KG1 (cell line): ENCODE results near the gene RFFL.

Experiments
- DNase-seq: peaks from one replicate; lab custom pipeline; 2025; lab: John Stamatoyannopoulos, UW

The RFFL gene

DNA sequence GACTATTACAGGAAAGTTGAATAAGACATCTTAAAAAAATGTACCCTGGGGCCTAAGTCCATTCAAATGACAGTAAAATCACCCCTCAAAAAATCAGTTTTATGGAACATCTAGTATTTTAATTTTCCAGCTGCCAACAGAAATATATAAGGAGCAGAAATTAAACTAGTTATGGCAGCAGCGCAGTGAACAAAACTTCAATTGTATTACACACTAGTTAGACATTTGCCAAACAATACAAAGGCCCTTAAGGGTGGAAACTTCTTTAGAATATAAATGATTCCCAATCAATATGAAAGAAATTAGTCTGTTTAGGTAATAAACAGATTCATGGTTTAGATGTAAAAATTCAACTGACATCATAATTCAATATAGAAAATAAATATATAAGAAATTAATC, 18.1 kb upstream of the RFFL start:
- no peak for DNase-seq

DNA sequence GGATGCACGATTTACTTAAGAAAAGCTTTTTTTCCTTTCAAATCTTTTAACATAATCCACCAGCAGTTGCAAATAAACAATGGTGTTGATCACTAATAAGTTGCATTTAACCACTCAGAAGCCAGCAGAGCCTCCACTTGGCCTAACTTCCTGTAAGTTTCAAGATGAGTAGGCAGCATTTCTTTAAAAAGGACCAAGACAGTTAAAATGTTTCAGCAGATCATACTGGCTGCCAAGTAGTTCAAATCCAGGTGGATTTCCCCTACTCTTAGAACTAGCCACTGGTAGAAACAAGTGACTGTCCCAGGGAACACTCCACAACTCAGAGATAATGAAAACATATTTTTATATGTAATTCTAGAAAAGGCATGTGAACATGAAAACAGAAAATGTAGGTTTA, 17.0 kb upstream of the RFFL start:
- no peak for DNase-seq

DNA sequence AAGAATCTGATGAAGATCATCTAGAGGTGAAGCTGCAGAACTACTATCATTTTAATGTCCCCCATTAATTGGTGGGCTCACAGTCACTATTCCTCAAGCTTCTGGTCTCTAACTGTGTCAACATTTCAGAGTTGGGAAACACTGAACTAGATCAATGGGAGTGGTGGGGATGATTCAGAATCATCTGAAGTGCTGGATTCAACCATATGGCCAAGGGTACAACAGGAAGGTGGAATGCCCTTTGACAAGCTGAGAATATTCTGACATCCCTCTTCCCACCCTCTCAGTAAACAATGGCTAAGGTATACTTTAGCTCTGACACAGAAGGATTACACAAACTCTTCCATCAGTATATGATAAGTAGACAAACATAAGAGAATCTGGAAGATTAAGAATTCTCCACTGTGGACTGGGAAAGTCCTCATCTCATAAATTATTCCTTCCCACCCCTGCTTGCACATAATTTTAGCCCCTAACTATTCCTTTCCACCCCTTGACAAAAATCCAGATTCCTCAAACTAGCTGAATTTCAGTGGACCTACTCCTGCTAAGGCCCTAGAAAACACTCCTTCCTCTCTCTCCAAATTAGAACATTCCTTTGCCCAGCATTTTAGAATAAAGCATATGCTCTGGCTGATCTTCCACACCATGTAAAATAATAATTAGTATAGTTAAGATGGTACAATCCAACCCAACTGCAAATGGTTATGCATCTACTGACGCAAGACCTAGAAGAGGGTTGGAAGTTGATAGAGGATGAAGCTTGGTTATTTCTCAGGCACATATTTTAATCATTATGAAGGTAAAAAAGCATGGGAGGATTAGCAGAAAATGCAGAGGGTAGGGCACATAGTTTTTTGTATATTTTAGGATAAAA, 16.3 kb upstream of the RFFL start:
- no peak for DNase-seq

DNA sequence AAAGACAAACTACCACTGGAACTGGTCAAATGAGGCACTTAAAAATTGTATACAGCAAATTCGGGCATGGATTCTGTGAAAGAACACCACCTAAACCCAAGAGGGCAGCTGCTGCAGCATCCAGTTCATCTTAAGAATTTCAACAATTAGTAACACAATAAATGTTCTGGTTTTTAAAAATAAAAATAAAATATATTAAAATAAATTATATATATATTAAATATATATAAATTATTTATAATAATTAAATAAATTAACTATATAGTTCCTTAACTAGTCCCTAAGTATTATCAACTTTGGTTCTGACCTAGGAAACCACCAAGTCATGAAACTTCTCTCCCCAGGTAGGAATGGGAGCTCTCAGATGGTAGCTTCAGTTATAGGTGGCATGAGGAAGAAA, 13.4 kb upstream of the RFFL start:
- no peak for DNase-seq

DNA sequence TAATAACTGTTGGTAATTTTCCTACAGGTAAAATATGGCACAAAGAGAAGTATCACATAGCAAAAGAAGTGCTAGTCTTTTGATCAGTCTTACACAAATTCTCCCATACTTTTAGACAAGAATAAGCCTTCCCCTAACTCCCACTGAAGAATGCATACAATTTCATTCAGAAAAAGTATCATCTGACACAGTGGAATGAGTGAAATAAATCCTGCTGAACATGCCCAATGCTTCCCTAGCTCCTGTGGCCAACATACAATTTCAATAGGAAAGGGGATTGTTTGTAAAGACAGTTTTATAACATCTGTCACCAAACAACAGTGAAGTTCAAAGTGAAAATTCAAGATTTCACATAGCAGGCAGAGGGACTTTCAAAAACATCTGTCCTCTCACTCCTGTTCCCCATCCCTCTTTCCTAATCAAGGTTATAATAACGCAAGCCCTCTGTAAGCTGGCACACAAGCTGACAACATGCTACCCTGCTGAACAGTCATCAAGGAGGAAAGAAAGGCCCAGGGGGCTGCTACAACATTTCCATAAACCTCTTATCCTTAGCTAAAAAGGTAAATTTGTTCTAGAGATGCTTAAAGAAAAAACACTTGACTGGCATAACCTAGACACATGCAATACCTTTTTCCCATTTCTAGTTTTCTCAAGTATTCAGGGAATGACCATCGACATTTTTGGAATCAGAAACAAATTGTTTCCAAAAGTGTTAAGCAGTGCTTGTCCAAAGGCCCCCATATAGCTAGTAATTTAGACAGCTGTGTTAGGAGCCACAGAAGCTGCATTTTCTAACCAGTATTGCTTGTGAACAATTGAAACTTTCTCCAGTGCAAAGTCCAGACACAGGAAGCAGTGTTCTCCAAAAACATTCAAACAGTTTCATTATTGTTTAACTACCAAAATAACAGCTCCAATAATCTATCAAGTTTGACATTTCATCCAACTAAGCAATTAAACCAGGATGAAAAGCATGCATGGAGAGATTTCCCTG, 11.5 kb upstream of the RFFL start:
- no peak for DNase-seq

DNA sequence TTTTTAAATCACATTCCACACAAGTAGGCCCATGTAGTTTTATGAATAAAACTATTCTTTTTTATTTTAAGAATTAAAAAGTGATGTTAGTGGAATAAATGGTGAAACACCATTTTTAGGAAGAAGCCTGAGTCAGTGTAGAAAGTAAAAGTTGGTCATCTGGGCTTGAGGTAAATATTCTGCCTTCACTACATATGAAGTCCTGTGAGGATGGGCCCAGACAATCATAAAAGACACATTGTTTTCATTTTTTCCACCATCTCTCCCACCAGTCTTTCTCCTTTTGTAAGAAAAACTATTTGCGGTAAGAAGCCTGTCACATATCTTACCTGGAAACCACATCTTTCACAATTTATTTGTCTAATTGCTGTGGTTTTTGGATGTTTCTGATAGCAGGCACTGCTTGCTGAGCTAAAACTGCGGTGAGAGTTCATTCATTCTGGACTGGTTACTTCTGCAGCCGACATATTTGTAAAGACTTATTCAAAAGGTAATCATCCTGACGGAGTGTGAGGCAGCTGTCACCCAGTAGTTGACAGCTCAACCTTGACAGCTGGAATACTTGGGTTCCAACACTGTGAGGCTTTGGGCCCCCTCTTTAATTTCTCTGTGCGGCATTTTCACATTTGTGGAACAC, 10.6 kb upstream of the RFFL start:
- DNase-seq, result no peak

DNA sequence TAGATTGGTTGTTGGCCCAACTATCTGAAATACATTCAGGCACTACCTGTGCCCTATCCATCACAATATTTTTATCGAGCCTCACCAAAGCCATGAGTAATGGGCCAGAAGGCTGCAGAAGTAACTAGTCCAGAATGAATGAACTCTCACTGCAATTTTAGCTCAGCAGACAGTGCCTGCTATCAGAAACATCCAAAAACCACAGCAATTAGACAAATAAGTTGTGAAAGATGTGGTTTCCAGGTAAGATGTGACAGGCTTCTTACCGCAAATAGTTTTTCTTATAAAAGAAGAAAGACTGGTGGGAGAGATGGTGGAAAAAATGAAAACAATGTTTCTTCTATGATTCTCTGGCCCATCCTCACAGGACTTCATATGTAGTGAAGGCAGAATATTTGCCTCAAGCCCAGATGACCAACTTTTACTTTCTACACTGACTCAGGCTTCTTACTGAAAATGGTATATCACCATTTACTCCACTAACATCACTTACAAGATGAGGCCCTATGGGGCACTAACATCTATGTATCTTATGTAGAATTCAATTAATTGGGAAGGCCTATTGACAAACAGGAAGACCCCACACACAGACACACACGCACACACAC, 9.8 kb upstream of the RFFL start:
- DNase-seq, result no peak

DNA sequence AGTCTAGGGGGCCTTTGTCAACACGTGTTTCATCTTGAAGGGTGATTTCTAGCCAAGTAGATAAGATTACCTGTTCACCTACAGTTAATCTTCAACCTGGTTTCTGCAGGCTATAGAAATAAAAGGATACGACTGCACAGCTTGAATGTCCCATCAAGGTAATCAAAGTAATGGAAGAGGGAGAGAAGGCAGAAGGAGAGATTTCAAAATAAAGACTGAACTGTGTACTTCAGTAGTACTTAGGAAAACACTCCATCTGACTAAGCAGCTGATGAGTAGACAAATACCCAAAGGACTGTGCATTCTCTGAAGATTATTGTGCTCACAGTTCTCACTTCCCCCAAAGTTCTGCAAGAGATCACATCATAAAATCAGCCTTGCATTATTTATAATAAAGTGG, 5.8 kb upstream of the RFFL start:
- no peak for DNase-seq

- DNase-seq, result no peak
These were observed 4.7 kb upstream of the RFFL start for GRCh38 chr17:35068249-35068648.

- DNase-seq, result no peak
These were observed 2.4 kb upstream of the RFFL start for GRCh38 chr17:35065880-35066279.

GRCh38 chr17:35064516-35065215, 1.2 kb upstream of the RFFL start:
- DNase-seq, result no peak

- no peak for DNase-seq
These were observed 1.2 kb downstream of the RFFL start for GRCh38 chr17:35062308-35062707.

GRCh38 chr17:35057332-35057915, 6.1 kb downstream of the RFFL start:
- DNase-seq, result no peak

DNA sequence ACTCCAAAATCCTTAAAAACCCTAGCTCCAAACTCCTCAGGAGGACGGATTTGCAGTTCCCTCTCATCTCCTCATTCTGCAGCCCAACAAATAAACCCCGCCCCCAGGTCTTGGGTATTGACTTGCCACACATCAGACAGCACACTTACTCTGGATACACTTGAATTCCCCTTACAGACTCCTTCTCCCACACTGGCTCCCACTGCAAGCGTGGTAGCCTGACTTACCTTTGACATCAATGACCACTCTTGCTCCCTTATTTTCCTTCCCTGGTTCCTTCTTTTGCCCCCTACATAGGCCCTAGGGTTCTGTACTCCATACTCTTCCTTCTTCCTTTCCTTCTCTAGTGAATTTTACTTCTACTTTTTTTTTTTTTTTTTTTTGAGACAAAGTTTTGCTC, 7.5 kb downstream of the RFFL start:
- DNase-seq, result no peak

DNA sequence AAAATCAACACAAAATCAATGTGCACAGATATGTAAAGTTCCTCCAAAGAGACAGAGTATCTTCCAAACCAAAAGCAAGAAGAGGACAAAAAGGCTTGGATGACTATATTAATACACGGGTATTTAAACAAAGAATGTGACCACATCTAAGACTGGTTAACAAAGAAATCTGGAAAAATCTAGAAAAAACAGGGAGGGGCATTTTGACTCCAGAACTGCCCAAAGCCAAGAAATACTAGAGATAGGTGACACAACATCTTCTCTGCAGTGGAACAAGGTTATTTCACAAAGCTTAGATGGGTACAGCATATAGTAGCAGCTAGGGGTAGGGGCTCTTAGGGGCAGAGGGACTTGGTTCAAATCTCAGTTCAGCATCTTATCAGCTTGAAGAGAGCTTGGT, 10.3 kb downstream of the RFFL start:
- no peak for DNase-seq

- DNase-seq, result no peak
These were observed 10.7 kb downstream of the RFFL start for GRCh38 chr17:35052780-35053179.

GRCh38 chr17:35052241-35052610, 11.3 kb downstream of the RFFL start:
- no peak for DNase-seq

DNA sequence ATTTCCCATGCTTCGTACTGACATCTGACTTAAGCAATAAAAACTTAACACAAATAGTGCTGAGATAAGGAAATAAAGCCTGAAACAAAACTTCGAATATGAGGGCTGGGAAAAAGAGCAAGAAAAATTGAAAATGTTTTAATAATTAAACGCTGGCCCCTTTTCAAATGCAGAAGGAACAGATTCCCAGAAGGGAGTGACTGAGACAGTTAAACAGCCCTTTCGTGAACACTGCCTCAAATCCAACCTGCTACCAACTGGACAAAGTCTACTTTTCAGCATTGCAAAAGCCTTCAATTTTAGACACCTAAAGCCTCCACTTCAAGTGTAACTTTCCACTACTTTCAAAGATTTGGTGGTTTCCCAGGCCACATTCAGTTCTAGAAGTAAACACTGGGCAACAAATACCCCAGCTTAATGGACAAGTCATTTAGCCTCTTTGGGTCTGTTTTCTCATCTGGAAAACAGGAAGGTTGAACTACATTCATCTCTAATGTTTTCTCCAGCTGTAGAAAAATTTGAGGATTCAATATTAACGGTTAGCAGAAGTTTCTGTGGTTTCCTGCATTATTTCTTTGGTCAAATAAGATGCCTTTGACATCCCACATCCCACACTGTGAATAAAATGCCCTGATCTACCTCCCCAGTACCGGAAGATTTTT, 11.8 kb downstream of the RFFL start:
- peak; percentile 56 for DNase-seq

DNA sequence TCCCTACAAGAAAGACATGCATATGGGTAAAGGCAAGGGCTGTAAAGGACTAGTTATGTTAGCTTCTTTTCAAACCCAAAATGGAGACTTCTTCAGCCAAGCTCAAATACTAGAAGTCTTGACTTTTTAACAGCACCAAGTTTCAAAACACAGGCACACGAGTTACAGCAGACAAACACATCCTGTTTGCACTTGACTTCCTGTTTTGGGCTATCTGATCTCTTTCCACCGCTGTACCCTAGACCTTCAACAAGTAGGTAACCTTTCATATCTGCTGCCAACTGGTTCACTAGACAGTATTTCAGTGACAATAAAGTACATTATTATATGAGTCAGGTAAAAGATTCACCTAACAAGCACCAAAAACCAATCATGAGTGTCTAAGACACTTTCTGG, 12.3 kb downstream of the RFFL start:
- peak; percentile 78 for DNase-seq

- no peak for DNase-seq
These were observed 13.3 kb downstream of the RFFL start for GRCh38 chr17:35050170-35050569.
